ENCODE results near the gene TP53TG3.
"Not testable (repeated sequence)": the region's sequence is repeated elsewhere in the genome, so short reads cannot be mapped to it uniquely, and the experiment has no call there.

DNA sequence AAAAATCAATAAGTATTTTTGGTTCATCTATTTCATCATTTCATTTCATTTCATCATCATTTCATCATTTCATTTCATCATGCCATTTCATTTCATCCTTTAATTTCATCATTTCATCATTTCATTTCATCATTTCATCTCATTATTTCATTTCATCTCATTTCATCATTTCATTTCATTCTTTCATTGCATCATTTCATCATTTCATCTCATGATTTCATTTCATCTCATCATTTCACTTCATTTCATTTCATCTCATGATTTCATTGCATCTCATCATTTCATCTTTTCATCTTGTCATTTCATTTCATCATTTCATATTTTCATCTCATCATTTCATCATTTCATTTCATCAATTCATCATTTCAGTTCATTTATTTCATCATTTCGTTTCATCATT is 31.2 kb downstream of the TP53TG3 start:
- TF ChIP-seq, protein P1, sequence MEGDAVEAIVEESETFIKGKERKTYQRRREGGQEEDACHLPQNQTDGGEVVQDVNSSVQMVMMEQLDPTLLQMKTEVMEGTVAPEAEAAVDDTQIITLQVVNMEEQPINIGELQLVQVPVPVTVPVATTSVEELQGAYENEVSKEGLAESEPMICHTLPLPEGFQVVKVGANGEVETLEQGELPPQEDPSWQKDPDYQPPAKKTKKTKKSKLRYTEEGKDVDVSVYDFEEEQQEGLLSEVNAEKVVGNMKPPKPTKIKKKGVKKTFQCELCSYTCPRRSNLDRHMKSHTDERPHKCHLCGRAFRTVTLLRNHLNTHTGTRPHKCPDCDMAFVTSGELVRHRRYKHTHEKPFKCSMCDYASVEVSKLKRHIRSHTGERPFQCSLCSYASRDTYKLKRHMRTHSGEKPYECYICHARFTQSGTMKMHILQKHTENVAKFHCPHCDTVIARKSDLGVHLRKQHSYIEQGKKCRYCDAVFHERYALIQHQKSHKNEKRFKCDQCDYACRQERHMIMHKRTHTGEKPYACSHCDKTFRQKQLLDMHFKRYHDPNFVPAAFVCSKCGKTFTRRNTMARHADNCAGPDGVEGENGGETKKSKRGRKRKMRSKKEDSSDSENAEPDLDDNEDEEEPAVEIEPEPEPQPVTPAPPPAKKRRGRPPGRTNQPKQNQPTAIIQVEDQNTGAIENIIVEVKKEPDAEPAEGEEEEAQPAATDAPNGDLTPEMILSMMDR (IDR thresholded peaks at IDR 0.05; ENCODE audit: poor library complexity) = not testable (repeated sequence)
- TF ChIP-seq EZH2phosphoT487 (IDR thresholded peaks at IDR 0.05; ENCODE audit: low read depth, severe bottlenecking, unreplicated experiment) = not testable (repeated sequence)
